DMS 273 treated with DMSO at 0.1 percent for 48 hours (cell line): Measurements from ENCODE around the gene ZGPAT.

Experiments
- DNase-seq: peaks from one replicate; lab custom pipeline; 2025; lab: John Stamatoyannopoulos, UW

The ZGPAT gene

DNA sequence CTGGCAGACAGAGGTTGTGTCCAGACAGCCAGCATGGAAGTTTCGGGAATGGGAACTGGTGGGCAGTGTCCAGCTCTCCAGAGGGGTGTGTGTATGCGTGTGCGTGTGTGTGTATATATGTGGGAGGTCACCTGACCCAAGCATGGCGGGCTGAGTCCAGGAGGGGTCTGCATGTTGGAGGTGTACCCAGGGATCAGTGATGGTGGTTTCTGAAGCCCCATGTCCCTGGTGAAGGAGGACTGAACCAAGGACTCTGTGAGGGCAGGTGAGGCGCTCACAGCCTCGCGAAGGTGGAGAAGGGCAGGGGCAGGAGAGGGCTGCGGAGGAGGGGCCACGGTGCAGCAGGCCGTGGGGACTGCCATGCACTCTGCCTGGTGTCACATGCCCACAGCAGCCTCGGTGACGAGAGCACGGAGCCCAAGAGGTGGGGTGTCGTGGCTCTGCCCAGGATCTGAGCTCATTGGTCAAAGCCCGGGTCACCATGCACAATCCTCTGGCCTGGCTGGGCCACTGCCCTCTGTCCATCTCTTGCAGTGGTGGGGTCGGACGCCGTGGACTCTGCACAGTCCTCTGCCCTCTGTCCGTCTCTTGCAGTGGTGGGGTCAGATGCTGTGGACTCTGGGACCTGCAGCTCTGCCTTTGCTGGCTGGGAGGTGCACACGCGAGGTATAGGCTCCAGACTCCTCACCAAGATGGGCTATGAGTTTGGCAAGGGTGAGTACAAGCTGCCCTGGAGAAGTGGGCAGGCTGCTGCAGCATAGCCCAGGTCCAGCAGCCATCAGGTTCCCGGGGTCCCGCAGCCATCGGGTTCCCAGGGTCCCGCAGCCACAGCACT is 26.5 kb downstream of the ZGPAT start:
- DNase-seq: no peak

DNA sequence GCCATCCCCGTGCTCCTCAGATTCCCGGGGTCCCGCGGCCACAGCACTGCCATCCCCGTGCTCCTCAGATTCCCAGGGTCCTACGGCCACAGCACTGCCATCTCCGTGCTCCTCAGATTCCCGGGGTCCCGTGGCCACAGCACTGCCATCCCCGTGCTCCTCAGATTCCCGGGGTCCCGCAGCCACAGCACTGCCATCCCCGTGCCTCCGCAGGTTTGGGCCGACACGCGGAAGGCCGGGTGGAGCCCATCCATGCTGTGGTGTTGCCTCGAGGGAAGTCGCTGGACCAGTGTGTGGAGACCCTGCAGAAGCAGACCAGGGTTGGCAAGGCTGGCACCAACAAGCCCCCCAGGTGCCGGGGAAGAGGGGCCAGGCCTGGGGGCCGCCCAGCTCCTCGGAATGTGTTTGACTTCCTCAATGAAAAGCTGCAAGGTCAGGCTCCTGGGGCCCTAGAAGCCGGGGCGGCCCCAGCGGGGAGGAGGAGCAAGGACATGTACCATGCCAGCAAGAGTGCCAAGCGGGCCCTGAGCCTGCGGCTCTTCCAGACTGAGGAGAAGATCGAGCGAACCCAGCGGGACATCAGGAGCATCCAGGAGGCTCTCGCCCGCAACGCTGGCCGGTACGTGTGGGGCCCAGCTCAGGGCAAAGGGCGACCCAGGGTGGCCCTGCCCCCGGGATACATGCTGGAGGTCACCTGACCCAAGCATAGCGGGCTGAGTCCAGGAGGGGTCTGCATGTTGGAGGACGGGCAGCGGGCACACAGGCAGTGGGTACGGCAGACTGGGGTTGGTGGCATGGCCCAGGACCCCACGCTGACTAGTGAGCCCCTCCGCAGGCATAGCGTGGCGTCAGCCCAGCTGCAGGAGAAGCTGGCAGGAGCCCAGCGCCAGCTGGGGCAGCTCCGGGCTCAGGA is 27.4 kb downstream of the ZGPAT start:
- DNase-seq: no peak

DNA sequence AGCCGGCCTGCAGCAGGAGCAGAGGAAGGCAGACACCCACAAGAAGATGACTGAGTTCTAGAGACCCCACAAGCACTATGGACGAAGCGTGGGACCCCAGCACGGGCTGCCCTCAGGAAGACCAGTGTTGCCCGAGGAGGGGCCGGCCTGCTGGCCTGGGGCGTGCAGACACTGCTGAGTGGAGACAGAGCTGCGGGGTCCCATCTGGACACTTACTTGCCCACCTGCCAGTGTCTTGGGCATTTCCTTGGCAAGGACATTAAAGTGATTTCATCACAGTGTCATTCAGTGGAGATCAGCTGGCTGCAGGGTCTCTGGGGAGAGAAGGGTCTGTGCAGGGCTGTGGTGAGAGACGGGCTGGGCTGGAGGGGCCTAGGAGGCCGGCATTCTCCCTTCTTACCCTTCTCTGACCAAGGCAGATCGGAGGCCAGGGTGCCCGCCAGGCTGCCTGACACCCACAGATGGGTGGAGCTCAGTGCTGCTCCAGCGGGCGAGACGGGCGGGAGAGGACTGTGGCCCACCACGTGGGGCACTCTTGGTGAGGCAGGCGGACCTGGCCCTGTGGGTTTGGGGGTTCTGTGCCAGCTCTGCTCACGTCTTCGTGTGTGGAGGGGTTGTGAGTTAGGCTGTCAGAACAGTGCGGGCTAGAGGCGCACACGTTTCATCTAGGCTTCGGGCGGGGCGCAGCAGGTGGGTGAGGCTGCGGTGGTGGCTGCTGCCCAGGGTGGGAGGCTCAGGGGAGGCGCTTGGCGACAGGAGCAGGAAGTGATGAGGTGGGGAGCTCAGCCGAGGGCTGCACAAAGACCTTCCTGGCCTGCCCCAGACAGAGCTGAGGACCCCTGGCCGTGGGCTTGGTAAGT is 28.2 kb downstream of the ZGPAT start, which contains the start of gene LIME1:
Gene LIME1, plus strand, starts transcription at position 806 of the 860 bp plus-strand sequence. CDS start 886 bp downstream, outside the sequence.
- DNase-seq: no peak

DNA sequence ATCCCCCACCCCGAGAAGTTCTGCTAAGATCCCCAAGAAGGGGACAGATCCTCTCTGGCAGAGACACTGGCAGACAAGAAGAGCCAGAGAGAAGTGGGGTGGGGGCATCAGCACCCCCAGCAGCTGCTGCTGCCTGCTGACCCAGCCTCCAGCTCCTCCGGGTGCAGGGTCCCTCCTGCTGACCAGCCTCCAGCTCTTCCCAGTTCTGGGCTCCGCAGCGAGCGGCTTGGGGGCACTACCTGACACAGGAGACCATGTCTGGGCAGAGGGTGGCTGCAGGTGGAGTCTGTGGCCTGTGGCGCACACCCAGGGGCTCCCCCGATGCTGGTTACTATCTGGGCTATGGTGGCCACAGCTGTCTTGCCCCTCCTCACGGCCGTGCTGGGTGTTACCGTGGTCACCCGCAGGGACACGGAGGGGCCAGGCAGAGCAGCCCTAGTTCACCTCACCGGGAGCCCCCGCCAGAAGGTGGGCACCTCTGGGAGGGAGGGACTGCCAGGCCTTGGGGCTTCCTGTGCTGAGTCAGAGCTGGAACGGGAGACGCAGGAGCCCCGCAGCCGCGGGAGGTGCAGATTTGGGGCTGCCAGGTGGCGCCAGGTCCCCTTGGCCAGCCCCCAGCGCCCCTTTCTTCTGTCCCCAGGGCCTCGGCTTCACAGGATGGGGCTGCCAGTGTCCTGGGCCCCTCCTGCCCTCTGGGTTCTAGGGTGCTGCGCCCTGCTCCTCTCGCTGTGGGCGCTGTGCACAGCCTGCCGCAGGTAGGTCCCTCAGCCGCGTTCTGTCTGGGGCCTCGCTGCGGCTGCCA is 29.3 kb downstream of the ZGPAT start:
- DNase-seq: no peak

DNA sequence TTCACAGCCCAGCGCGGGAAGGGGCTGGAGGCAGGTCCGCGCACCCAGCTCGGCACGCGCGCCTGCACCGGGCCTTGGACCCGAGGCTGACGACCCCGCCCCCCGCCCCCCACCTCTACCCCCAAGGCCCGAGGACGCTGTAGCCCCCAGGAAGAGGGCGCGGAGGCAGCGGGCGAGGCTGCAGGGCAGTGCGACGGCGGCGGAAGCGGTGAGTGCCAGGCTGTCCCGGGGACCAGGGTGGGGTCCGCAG is 29.8 kb downstream of the ZGPAT start:
- DNase-seq: no peak

DNA sequence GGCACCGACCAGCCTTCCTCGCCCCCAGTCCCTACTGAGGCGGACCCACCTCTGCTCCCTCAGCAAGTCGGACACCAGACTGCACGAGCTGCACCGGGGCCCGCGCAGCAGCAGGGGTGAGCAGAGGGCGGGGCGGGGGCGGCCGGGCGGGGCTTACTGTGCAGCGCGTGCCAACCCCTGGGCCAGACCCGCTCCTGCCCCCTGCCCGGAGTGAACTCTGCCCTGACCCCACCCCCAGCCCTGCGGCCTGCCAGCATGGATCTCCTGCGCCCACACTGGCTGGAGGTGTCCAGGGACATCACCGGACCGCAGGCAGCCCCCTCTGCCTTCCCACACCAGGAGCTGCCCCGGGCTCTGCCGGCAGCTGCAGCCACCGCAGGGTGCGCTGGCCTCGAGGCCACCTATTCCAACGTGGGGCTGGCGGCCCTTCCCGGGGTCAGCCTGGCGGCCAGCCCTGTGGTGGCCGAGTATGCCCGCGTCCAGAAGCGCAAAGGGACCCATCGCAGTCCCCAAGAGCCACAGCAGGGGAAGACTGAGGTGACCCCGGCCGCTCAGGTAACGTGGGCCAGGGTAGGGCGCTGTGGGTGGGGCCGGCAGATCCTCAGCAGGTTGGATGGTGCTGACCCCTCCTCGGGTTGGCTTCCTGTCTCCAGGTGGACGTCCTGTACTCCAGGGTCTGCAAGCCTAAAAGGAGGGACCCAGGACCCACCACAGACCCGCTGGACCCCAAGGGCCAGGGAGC is 30.3 kb downstream of the ZGPAT start:
- DNase-seq: no peak

DNA sequence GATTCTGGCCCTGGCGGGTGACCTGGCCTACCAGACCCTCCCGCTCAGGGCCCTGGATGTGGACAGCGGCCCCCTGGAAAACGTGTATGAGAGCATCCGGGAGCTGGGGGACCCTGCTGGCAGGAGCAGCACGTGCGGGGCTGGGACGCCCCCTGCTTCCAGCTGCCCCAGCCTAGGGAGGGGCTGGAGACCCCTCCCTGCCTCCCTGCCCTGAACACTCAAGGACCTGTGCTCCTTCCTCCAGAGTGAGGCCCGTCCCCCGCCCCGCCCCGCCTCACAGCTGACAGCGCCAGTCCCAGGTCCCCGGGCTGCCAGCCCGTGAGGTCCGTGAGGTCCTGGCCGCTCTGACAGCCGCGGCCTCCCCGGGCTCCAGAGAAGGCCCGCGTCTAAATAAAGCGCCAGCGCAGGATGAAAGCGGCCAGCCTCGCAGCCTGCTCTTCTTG is 30.9 kb downstream of the ZGPAT start:
- DNase-seq: no peak

DNA sequence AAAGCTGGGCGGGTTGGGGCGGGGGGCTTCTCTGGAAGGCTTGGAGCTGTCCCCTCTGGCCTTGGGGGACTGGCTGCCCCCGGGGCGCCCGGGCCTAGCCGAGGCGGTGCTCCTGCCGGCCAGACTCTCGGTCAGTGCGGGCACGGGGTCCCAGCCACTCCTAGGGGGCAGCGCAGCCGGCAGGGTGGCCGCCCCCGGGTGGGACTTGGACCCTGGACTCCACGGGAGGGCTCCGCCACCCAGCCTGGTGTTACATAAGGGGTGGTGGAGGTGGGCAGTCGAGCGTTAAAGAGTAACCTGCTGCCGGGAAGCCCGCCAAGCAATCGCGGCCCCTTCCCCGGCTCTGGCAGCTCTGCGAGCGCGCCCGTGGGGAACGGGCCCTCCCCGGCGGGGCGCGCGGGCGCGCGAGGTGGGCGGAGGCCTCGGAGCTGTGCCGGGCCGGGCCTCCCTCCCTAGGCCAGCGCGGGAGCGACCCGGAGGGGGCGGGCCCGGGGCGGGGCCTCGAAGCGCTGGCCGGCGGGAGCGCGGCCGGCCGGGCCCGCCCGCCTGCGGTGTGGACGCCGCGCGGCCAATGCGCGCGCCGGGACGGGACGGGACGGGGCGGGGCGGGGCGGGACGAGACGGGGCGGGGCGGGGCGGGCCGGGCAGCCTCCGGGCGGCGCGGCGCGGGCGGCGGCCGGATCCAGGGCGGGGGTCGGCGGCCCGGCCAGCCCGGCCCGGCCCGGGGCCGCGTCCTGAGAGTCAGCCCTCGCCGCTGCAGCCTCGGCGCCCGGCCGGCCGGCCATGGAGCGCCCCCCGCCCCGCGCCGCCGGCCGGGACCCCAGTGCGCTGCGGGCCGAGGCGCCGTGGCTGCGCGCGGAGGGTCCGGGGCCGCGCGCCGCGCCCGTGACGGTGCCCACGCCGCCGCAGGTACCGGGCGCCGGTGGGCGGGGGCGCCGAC is 31.6 kb downstream of the ZGPAT start, which contains the start of gene SLC2A4RG:
Gene SLC2A4RG, plus strand, starts transcription at position 647 of the 940 bp plus-strand sequence. Its CDS starts 137 bp downstream, at position 784.
- peak; percentile 37 for DNase-seq

DNA sequence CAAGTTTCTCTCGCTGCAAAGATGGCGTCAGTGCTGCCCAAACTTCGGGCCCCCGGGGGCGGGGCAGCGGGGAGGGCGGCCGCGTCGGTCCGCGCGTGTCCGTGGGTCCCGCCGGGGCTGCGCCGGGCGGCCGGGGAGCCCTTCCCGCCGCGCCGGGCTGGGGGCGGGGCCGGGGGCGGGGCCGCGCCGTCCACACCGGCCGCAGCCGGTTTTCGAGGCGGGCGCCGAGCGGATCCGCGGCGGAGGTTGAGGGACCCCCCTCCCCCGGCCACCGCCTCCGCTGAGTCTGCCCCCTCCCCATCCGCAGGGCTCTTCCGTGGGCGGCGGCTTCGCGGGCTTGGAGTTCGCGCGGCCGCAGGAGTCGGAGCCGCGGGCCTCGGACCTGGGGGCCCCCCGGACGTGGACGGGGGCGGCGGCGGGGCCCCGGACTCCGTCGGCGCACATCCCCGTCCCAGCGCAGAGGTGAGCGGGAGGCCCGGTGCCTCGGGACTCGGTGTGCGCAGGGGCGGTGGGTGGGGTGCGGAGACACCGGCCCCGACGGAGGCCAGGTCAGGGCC is 32.3 kb downstream of the ZGPAT start:
- no peak for DNase-seq

DNA sequence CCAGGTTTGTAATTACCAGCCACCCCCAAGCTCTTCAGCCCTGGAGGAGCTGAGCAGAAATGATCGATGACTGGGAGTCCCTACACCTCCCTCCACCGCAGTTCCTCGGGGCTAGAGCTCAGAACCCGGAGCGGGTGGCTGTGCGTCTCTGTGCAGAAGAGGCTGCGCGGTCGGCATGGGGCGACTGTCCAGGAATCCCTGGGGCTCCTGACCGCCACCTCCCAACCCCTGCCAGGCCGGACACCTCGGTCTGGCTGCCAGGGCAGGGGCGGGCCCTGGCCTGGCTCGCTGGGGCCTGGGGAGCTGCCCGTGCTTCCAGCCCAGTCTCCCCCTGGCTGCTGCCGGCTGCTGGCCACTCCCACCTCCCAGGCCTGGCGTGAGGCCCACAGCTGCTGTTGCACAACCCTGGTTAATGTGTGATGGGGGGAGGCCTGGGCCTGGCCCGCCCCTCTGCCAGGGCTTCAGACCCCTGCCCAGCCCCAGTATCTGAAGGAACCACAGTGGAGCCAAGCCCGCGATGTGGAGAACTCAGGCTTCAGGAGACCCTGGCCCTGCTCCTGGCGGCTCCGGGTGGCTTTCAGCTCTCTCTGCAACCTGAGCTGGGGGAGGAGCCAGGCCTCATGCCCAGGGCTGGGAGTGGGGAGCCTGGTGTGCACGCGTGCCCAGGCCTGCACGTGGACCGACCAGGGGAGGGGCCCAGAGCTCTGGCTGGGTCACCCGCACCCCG is 33.0 kb downstream of the ZGPAT start:
- peak; percentile 64 for DNase-seq

DNA sequence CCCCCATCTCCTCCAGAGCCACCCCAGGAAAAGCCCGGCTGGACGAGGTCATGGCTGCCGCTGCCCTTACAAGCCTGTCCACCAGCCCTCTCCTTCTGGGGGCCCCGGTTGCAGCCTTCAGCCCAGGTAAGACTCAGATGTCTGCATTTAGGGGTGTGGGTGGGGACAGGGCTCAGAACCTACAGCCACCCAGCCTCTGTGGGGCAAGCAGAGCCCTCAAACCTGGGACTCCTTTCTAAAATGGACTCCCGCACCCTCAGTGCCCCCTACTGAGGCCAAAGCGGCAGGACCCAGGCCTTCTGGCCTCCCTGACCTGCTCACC is 33.5 kb downstream of the ZGPAT start:
- no peak for DNase-seq

DNA sequence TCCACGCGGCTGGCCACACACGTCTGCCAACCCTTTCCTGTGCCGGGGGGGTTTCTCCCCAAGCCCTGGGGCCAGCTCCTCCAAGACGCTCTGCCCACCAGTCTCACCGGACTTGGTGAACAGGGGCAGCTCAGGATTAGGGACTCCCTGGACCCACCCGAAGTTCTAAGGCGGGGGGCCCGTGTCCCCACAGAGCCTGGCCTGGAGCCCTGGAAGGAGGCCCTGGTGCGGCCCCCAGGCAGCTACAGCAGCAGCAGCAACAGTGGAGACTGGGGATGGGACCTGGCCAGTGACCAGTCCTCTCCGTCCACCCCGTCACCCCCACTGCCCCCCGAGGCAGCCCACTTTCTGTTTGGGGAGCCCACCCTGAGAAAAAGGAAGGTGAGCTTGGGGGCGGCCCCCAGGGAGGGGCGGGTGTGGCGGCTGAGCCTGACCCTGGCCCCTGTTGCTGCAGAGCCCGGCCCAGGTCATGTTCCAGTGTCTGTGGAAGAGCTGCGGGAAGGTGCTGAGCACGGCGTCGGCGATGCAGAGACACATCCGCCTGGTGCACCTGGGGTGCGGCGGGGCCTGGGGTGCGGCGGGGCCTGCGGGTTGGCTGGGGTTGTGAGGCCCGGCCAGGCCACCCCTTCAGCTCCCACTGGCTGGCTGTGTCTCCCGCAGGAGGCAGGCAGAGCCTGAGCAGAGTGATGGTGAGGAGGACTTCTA is 34.0 kb downstream of the ZGPAT start:
- no peak for DNase-seq

DNA sequence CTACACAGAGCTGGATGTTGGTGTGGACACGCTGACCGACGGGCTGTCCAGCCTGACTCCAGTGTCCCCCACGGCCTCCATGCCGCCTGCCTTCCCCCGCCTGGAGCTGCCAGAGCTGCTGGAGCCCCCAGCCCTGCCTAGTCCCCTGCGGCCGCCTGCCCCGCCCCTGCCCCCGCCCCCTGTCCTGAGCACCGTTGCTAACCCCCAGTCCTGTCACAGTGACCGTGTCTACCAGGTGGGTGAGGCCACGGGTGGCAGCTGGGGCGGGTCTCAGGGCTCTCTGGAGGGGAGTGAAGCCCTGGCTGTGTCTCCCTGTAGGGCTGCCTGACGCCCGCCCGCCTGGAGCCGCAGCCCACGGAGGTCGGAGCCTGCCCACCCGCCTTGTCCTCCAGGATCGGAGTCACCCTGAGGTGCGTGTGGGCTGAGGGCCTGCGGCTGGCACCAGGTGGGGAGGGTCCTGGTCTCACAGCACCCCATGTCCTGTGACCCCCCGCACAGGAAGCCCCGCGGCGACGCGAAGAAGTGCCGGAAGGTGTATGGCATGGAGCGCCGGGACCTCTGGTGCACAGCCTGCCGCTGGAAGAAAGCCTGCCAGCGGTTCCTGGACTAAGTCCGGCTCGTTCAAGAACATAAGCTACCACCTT is 34.7 kb downstream of the ZGPAT start:
- DNase-seq: no peak

DNA sequence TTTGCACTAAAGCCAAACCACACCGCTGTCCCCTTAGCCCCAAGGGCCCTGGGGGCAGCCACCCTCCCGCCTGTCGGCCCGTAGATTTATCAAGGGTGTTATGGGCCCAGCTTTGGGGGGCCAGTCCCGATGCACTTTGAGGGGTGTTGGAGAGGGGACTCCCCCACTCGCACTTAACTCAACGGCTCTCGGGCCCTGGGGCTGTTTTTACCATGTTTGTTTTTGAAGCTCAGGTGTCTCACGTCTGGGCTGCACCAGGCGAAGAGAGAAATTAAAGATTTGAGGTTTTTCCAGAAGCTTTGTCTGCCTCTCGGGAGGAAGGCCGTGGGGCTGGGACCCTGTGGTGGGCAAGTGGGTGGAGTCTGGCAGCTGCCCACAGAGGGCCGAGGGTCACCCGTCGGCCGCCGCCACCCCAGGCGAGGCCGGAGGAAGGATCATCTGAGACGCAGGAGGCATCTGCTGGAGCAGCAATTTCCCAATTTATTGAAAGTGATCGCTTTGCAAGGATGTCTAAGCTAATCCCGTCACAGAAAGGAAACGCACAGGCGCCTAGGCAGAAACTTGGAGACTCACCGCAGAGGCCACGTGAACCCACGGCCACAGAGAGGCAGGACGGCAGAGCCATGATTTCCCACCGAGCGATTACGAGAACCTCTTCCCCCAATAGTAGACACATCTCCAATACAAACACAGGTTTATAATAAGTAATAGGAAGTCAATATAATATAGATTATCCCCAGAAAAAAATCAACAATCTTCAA is 35.6 kb downstream of the ZGPAT start:
- no peak for DNase-seq

DNA sequence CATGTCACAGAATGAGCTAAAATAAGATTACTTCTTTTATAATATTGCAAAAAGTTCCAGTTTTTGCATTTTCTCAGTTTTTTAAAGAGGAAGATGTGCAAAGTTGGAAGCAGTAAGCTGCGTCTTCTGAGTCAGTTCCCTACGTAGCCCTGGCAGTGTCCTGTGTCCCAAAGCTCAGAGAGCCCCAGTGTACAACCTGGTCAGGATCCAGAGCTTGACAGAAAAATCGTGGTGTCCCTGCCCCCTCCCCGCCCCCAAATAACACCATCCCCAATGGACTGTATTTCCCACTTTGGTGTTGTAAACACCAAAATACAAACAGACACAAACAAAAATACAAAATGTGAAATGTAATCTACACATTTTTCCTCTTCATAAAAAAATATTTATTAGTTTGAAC is 36.3 kb downstream of the ZGPAT start:
- no peak for DNase-seq

DNA sequence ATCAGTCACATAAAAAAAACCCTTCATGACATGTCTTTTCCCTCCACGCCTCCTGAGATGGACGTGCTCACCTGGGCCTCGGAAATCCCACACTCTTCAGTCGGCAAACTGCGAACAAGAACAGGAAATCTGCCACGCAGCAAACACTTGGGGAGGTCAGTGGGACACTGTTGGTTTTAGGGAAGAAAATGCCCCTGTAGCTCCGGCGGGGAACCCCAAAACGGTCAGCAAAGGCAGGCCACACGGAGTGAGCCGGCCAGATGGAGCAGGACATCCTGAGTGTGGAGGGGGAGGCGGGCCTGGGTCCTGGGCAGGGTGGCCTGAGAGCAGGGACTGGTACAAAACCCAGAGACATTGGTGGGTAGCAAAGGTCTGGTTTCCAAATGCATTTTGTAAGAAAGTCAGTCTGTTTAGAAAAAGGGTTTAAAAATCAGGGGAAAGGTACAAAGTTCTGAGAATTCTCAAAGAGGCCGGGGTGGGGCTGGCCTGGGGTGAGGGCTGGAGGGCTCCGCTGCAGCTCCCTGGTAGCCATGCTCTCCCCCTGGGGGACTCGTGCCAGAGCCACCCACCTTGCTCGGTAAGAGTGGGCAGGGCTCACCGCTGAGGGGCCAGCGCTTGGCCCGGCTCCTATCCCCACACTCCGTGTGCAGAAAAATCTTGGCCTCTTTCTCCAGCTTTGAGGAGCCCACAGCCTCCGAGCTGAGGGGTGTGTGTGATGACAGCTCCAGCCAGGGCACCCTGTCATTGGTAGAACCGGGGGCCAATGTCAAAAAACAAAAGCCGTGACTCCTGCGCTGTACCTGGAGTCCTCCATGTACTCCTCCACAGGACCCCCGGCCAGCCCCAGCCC is 37.0 kb downstream of the ZGPAT start:
- no peak for DNase-seq
